ENCODE measurements around the gene CDY2A. TPM values are rescaled to one million over a fixed set of nuclear protein-coding genes. Genes with fewer than 3 reads are reported as not detected.
"Not testable (repeated sequence)": the region's sequence is repeated elsewhere in the genome, so short reads cannot be mapped to it uniquely, and the experiment has no call there.

Gene CDY2A
- total RNA-seq, 1 donor = not detected

GRCh38 chrY:18048149-18049040 lies 22.8 kb downstream of the CDY2A start:
- not testable (repeated sequence) for DNase-seq (ENCODE audit: insufficient read length, low spot score, missing footprints); H3K9me3 ChIP-seq (ENCODE audit: low read depth, low read length); H3K27me3 ChIP-seq (ENCODE audit: insufficient read depth, low read length); H3K4me2 ChIP-seq (ENCODE audit: insufficient read depth, low read length); H3K36me3 ChIP-seq (ENCODE audit: insufficient read depth, low read length); H3K79me2 ChIP-seq (ENCODE audit: insufficient read depth, low read length); H3K4me1 ChIP-seq (ENCODE audit: insufficient read depth, low read length); H3K27ac ChIP-seq (ENCODE audit: low read depth, low read length); H4K20me1 ChIP-seq (ENCODE audit: insufficient read depth, low read length); H2AFZ ChIP-seq (ENCODE audit: low read length); H3K4me3 ChIP-seq (ENCODE audit: insufficient read depth, low read length)

- DNase-seq (ENCODE audit: insufficient read length, low spot score, missing footprints); H2AFZ ChIP-seq (ENCODE audit: low read length); H4K20me1 ChIP-seq (ENCODE audit: insufficient read depth, low read length); H3K27ac ChIP-seq (ENCODE audit: low read depth, low read length); H3K36me3 ChIP-seq (ENCODE audit: insufficient read depth, low read length); H3K79me2 ChIP-seq (ENCODE audit: insufficient read depth, low read length); H3K4me2 ChIP-seq (ENCODE audit: insufficient read depth, low read length); H3K27me3 ChIP-seq (ENCODE audit: insufficient read depth, low read length); H3K9me3 ChIP-seq (ENCODE audit: low read depth, low read length); H3K4me1 ChIP-seq (ENCODE audit: insufficient read depth, low read length); H3K4me3 ChIP-seq (ENCODE audit: insufficient read depth, low read length): not testable (repeated sequence)
These were observed 23.5 kb downstream of the CDY2A start for GRCh38 chrY:18049061-18049460.

- not testable (repeated sequence) for H3K79me2 ChIP-seq (ENCODE audit: insufficient read depth, low read length); H3K9me3 ChIP-seq (ENCODE audit: low read depth, low read length); H2AFZ ChIP-seq (ENCODE audit: low read length); H3K27me3 ChIP-seq (ENCODE audit: insufficient read depth, low read length); H4K20me1 ChIP-seq (ENCODE audit: insufficient read depth, low read length); H3K4me2 ChIP-seq (ENCODE audit: insufficient read depth, low read length); H3K4me3 ChIP-seq (ENCODE audit: insufficient read depth, low read length); H3K36me3 ChIP-seq (ENCODE audit: insufficient read depth, low read length); H3K27ac ChIP-seq (ENCODE audit: low read depth, low read length); DNase-seq (ENCODE audit: insufficient read length, low spot score, missing footprints); H3K4me1 ChIP-seq (ENCODE audit: insufficient read depth, low read length)
These were observed 30.9 kb downstream of the CDY2A start for GRCh38 chrY:18056473-18056872.

GRCh38 chrY:18073464-18073863 lies 47.9 kb downstream of the CDY2A start:
- not testable (repeated sequence) for H3K36me3 ChIP-seq (ENCODE audit: insufficient read depth, low read length); H3K27ac ChIP-seq (ENCODE audit: low read depth, low read length); H3K4me2 ChIP-seq (ENCODE audit: insufficient read depth, low read length); H3K4me3 ChIP-seq (ENCODE audit: insufficient read depth, low read length); H4K20me1 ChIP-seq (ENCODE audit: insufficient read depth, low read length); H3K79me2 ChIP-seq (ENCODE audit: insufficient read depth, low read length); H2AFZ ChIP-seq (ENCODE audit: low read length); H3K4me1 ChIP-seq (ENCODE audit: insufficient read depth, low read length); DNase-seq (ENCODE audit: insufficient read length, low spot score, missing footprints); H3K9me3 ChIP-seq (ENCODE audit: low read depth, low read length); H3K27me3 ChIP-seq (ENCODE audit: insufficient read depth, low read length)

Other genes with a start within 250 kb of the CDY2A start
- gene CDY2B, start 145.6 kb upstream of the CDY2A start, total RNA-seq = not detected in 2 replicates